ENCODE measurements around the gene TXNL4A.

Gene TXNL4A

GRCh38 chr18:79942786-79943607 lies 45.4 kb downstream of the TXNL4A start:
- no peak for TF ChIP-seq TAF1 (IDR thresholded peaks at IDR 0.05; ENCODE audit: low read depth)
- TF ChIP-seq RAD21 (IDR thresholded peaks at IDR 0.05; ENCODE audit: low read depth), result no peak
- no peak for TF ChIP-seq ZBTB7A (IDR thresholded peaks at IDR 0.05; ENCODE audit: low read depth)
- TF ChIP-seq CEBPB (IDR thresholded peaks at IDR 0.05), result no peak
- TF ChIP-seq CREB1 (IDR thresholded peaks at IDR 0.05; ENCODE audit: low read depth), result no peak
- no peak for TF ChIP-seq TCF12 (IDR thresholded peaks at IDR 0.05; ENCODE audit: low read depth)
- TF ChIP-seq MAX (IDR thresholded peaks at IDR 0.05), result no peak
- no peak for TF ChIP-seq NFIC (IDR thresholded peaks at IDR 0.05)
- TF ChIP-seq EGR1 (IDR thresholded peaks at IDR 0.05), result no peak
- no peak for TF ChIP-seq YY1 (IDR thresholded peaks at IDR 0.05; ENCODE audit: low read depth)
- no peak for TF ChIP-seq FOXM1 (IDR thresholded peaks at IDR 0.05; ENCODE audit: borderline replicate concordance, low read depth)
- TF ChIP-seq EP300 (IDR thresholded peaks at IDR 0.05; ENCODE audit: borderline replicate concordance), result no peak
- TF ChIP-seq TEAD4 (IDR thresholded peaks at IDR 0.05), result no peak
- TF ChIP-seq REST (IDR thresholded peaks at IDR 0.05; ENCODE audit: low read depth), result no peak
- no peak for TF ChIP-seq USF1 (IDR thresholded peaks at IDR 0.05)

GRCh38 chr18:79942211-79942610 lies 46.2 kb downstream of the TXNL4A start:
- TF ChIP-seq USF1 (IDR thresholded peaks at IDR 0.05) (no peak), RAD21 (IDR thresholded peaks at IDR 0.05; ENCODE audit: low read depth) (no peak), CEBPB (IDR thresholded peaks at IDR 0.05) (no peak), TAF1 (IDR thresholded peaks at IDR 0.05; ENCODE audit: low read depth) (no peak), NFIC (IDR thresholded peaks at IDR 0.05) (no peak)

- TF ChIP-seq NFIC (IDR thresholded peaks at IDR 0.05), result no peak
- TF ChIP-seq TEAD4 (IDR thresholded peaks at IDR 0.05), result no peak
- TF ChIP-seq MAX (IDR thresholded peaks at IDR 0.05), result no peak
Observed at GRCh38 chr18:79941473-79942119, 46.8 kb downstream of the TXNL4A start.

- no peak for TF ChIP-seq REST (IDR thresholded peaks at IDR 0.05; ENCODE audit: low read depth)
Observed at GRCh38 chr18:79940814-79941472, 47.4 kb downstream of the TXNL4A start.

GRCh38 chr18:79940126-79940813 lies 48.1 kb downstream of the TXNL4A start:
- TF ChIP-seq FOXM1 (IDR thresholded peaks at IDR 0.05; ENCODE audit: borderline replicate concordance, low read depth), result no peak
- no peak for TF ChIP-seq CEBPB (IDR thresholded peaks at IDR 0.05)
- TF ChIP-seq USF1 (IDR thresholded peaks at IDR 0.05), result no peak
- no peak for TF ChIP-seq REST (IDR thresholded peaks at IDR 0.05; ENCODE audit: low read depth)
- no peak for TF ChIP-seq TEAD4 (IDR thresholded peaks at IDR 0.05)

Data from Ishikawa (cell line).